NOMO-1 (cell line): ENCODE measurements around the gene USP47.
"Not testable (repeated sequence)": the region's sequence is repeated elsewhere in the genome, so short reads cannot be mapped to it uniquely, and the experiment has no call there.

Source experiments
- DNase-seq, 2 experiments: peaks; one replicate each; lab custom pipeline; 2025; ENCODE audit not compliant: unreplicated experiment in 2 of 2; lab: John Stamatoyannopoulos, UW

The USP47 gene

GRCh38 chr11:11821899-11822298, 19.9 kb upstream of the USP47 start:
- no peak for DNase-seq

GRCh38 chr11:11822946-11823345, 18.8 kb upstream of the USP47 start:
- no peak for DNase-seq

- no peak for DNase-seq
Observed at GRCh38 chr11:11826260-11826659, 15.5 kb upstream of the USP47 start.

- DNase-seq, result no peak
Observed at GRCh38 chr11:11827272-11827671, 14.5 kb upstream of the USP47 start.

- DNase-seq, result not testable (repeated sequence)
Observed at GRCh38 chr11:11831406-11831805, 10.4 kb upstream of the USP47 start.

- DNase-seq, result no peak
Observed at GRCh38 chr11:11836676-11837231, 5.0 kb upstream of the USP47 start.

- no peak for DNase-seq
Observed at GRCh38 chr11:11839718-11840117, 2.1 kb upstream of the USP47 start.

GRCh38 chr11:11841116-11841722, 553 bp upstream of the USP47 start:
- DNase-seq, result peak; percentile 30 to 67

- peak; percentile 69 to 88 for DNase-seq
Observed at GRCh38 chr11:11842421-11843008, 743 bp downstream of the USP47 start.

GRCh38 chr11:11843211-11843621, 1.4 kb downstream of the USP47 start:
- DNase-seq, result peak in 1 of 2 experiments; percentile 18

GRCh38 chr11:11843642-11844041, 1.9 kb downstream of the USP47 start:
- DNase-seq, result no peak

- DNase-seq, result no peak
Observed at GRCh38 chr11:11844272-11844671, 2.5 kb downstream of the USP47 start.

- no peak for DNase-seq
Observed at GRCh38 chr11:11845071-11845470, 3.3 kb downstream of the USP47 start.

GRCh38 chr11:11845551-11845950, 3.8 kb downstream of the USP47 start:
- no peak for DNase-seq

- DNase-seq, result no peak
Observed at GRCh38 chr11:11847082-11847481, 5.3 kb downstream of the USP47 start.

GRCh38 chr11:11848891-11849746, 7.3 kb downstream of the USP47 start:
- DNase-seq, result peak; percentile 45 to 69

- no peak for DNase-seq
Observed at GRCh38 chr11:11850668-11851067, 8.9 kb downstream of the USP47 start.

GRCh38 chr11:11856638-11857037, 14.9 kb downstream of the USP47 start:
- DNase-seq, result no peak

GRCh38 chr11:11857769-11858168, 16.0 kb downstream of the USP47 start:
- DNase-seq, result no peak

GRCh38 chr11:11858676-11859075, 16.9 kb downstream of the USP47 start:
- no peak for DNase-seq
